HEK293 (cell line): Measurements from ENCODE around the gene SULT4A1.

ENCODE experiments used
- ZNF391 ChIP-seq: fragments of 450-650 bp; formaldehyde crosslinking; IDR thresholded peaks from 2 replicates; pipeline ENCODE4 v1.5.1; 2016; ENCODE audit warnings: low read depth, missing biosample characterization, missing genetic modification characterization, borderline replicate concordance
- TF ChIP-seq, protein P1 (sequence below): fragments of 450-650 bp; formaldehyde crosslinking; IDR thresholded peaks from 2 replicates; pipeline ENCODE4 v1.5.0; 2017; ENCODE audit warnings: missing biosample characterization, missing genetic modification characterization, borderline replicate concordance

DNA sequence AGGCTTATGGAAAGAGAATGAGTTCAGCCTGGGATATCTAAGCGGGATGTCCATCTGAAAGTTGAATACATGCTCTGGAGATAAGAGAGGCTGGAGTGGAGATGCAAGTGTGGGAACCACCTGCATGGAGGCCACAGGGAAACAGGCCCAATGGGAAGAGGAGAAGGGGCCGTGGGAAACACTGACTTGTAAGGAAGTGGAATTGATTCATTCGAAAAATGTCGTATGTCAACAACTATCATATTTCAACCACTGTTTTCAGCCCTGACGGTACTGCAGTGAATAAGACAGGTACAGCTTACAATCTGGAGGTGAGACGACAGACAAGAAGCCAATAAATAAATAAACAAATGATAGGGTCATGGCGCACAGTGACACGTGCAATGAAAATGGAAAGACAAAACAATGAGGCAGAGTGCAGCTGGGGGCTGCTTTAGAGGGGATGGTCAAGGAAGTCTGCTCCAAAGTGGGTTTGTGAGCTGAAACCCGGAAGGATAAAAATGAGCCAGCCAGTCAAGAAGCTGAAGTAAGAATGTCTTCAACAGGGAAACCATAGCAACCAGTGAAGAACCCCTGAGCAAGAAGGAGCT, 86.1 kb downstream of the SULT4A1 start:
- no peak for TF ChIP-seq ZNF391 (tag by site-specific recombination)
- TF ChIP-seq, protein P1, sequence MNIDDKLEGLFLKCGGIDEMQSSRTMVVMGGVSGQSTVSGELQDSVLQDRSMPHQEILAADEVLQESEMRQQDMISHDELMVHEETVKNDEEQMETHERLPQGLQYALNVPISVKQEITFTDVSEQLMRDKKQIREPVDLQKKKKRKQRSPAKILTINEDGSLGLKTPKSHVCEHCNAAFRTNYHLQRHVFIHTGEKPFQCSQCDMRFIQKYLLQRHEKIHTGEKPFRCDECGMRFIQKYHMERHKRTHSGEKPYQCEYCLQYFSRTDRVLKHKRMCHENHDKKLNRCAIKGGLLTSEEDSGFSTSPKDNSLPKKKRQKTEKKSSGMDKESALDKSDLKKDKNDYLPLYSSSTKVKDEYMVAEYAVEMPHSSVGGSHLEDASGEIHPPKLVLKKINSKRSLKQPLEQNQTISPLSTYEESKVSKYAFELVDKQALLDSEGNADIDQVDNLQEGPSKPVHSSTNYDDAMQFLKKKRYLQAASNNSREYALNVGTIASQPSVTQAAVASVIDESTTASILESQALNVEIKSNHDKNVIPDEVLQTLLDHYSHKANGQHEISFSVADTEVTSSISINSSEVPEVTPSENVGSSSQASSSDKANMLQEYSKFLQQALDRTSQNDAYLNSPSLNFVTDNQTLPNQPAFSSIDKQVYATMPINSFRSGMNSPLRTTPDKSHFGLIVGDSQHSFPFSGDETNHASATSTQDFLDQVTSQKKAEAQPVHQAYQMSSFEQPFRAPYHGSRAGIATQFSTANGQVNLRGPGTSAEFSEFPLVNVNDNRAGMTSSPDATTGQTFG (tag by site-specific recombination), result no peak
